Transverse colon (tissue), 4 donors: ENCODE results near the gene INSRR. TPM values are rescaled to one million over a fixed set of nuclear protein-coding genes. Genes with fewer than 3 reads are reported as not detected.

Source experiments
- DNase-seq: peaks from one replicate; pipeline ENCODE4 v3.0.0-alpha.2; 2019
- H3K27ac ChIP-seq, 4 donors: fragments of 200-600 bp; sonication (generic); 2 replicates each; pipeline ENCODE4 v1.5.1; 2016 to 2018; ENCODE audit warnings: inconsistent platforms in 4 of 4
- H3K27me3 ChIP-seq: fragments of 200-600 bp; sonication (generic); 2 replicates; pipeline ENCODE4 v1.5.1; 2017; ENCODE audit warnings: inconsistent platforms
- H3K36me3 ChIP-seq, 4 donors: fragments of 200-600 bp; sonication (generic); 2 replicates each; pipeline ENCODE4 v1.5.1; 2017 to 2019; ENCODE audit warnings: inconsistent platforms in 4 of 4
- H3K4me1 ChIP-seq, 4 donors: fragments of 200-600 bp; sonication (generic); 2 replicates each; pipeline ENCODE4 v1.5.1; 2017 to 2020; ENCODE audit warnings: inconsistent platforms in 4 of 4
- H3K4me3 ChIP-seq, 4 donors: fragments of 200-600 bp; sonication (generic); 1 replicate in 1 of 4; 2 replicates in 3 of 4; pipeline versions ENCODE4 v1.5.1 to v1.6.1; 2017 to 2019; ENCODE audit warnings: inconsistent platforms in 4 of 4
- H3K9me3 ChIP-seq, 2 donors: fragments of 200-600 bp; sonication (generic); 2 replicates each; pipeline ENCODE4 v1.5.1; 2017 to 2019; ENCODE audit warnings: inconsistent platforms in 2 of 2
- EP300 ChIP-seq: sonication (generic); formaldehyde crosslinking; IDR thresholded peaks from one replicate; pipeline ENCODE4 v1.6.1; 2017; ENCODE audit warnings: antibody characterized with exemption, low read depth
- POLR2A ChIP-seq: fragments of 450-650 bp; IDR thresholded peaks from one replicate; pipeline ENCODE4 v1.6.1; 2016; ENCODE audit warnings: antibody characterized with exemption, mild to moderate bottlenecking, moderate library complexity
- POLR2AphosphoS5 ChIP-seq, 3 donors: sonication (generic); formaldehyde crosslinking; IDR thresholded peaks; one replicate each; pipeline ENCODE4 v1.6.1; 2016; ENCODE audit warnings: antibody characterized with exemption in 3 of 3
- WGBS, 2 donors: methylation state at CpG; one replicate each; pipeline ENCODE4 v1.1.5; 2018; ENCODE audit warnings: low coverage in 1 of 2; 5-methylcytosine and 5-hydroxymethylcytosine counted together
- in situ Hi-C, 4 donors: fragments of 200-750 bp; cut with MboI; loops; one replicate each; pipeline versions ENCODE4 v1.15.0 to v1.15.1; 2017; ENCODE audit warnings: low sequenced_read_pairs in 3 of 4, low pct_ligation_motif_present in 1 of 4, low pct_unique_long_range_greater_than_20kb in 1 of 4
- intact Hi-C: fragments of 100-400 bp; cut with DNase I; formaldehyde crosslinking; loops from one replicate; pipeline ENCODE4 v1.15.1; 2023; ENCODE audit warnings: low total_unique reads
- total RNA-seq, 4 donors: library from RNA; depleted of rRNA; stranded (reverse); fragments of >200 nt; gene quantifications; one replicate each; pipeline ENCODE4 v1.1.0, GENCODE V29; 2016
- TF ChIP-seq, protein P1 (sequence below), 5 experiments: fragments of 200-600 bp in 3 of 5; fragments of 450-650 bp in 2 of 5; sonication (generic) in 3 of 5; IDR thresholded peaks; 1 replicate in 2 of 5; 2 replicates in 3 of 5; pipeline ENCODE4 v1.5.1; 2016 to 2017; ENCODE audit warnings: antibody characterized with exemption in 5 of 5, inconsistent platforms in 3 of 5, mild to moderate bottlenecking in 2 of 5, moderate library complexity in 1 of 5

The INSRR gene
- total RNA-seq, 4 donors from 2014 or later: not detected

DNA sequence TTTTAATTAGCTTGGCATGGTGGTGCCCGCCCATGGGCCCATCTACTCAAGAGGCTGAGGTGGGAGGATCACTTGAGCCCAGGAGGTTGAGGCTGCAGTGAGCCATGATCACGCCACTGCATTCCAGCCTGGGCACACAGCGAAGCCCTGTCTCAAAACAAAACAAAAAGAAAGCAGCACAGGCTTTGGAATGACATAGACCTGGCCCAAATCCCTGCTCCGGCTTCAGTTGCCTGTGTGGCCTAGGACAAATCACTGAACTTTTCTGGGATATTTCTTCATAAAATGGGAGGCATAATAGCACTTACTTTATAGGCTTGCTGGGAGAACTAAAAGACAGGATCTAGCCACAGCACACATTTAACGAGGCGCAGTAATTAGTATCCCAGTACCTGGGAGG lies 37.0 kb upstream of the INSRR start:
- intact Hi-C loops (no loop called here), in situ Hi-C loops (no loop called here)
- peak overlapping the region; percentile 69 to 88 (median 71) for H3K27ac ChIP-seq
- TF ChIP-seq POLR2AphosphoS5 (IDR thresholded peaks at IDR 0.05): no peak
- TF ChIP-seq, protein P1, sequence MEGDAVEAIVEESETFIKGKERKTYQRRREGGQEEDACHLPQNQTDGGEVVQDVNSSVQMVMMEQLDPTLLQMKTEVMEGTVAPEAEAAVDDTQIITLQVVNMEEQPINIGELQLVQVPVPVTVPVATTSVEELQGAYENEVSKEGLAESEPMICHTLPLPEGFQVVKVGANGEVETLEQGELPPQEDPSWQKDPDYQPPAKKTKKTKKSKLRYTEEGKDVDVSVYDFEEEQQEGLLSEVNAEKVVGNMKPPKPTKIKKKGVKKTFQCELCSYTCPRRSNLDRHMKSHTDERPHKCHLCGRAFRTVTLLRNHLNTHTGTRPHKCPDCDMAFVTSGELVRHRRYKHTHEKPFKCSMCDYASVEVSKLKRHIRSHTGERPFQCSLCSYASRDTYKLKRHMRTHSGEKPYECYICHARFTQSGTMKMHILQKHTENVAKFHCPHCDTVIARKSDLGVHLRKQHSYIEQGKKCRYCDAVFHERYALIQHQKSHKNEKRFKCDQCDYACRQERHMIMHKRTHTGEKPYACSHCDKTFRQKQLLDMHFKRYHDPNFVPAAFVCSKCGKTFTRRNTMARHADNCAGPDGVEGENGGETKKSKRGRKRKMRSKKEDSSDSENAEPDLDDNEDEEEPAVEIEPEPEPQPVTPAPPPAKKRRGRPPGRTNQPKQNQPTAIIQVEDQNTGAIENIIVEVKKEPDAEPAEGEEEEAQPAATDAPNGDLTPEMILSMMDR (IDR thresholded peaks at IDR 0.05): no peak
- no peak for TF ChIP-seq EP300
- TF ChIP-seq POLR2A: no peak
- H3K36me3 ChIP-seq: no peaks in the 10 kb centered on the region
- H3K27me3 ChIP-seq: peaks cover 43% of the 10 kb centered on the region
- 86% methylated on average over 6 of the region's 6 CpGs; no CpG with 5 or more reads in 1 of the 2 donors for WGBS, 2 donors
- H3K4me3 ChIP-seq: no peak overlapping the region
- DNase-seq: no peak
- no peaks in the 10 kb centered on the region for H3K9me3 ChIP-seq
- H3K4me1 ChIP-seq: peaks cover 3 to 28% (median 16%) of the 10 kb centered on the region in 4 donors

DNA sequence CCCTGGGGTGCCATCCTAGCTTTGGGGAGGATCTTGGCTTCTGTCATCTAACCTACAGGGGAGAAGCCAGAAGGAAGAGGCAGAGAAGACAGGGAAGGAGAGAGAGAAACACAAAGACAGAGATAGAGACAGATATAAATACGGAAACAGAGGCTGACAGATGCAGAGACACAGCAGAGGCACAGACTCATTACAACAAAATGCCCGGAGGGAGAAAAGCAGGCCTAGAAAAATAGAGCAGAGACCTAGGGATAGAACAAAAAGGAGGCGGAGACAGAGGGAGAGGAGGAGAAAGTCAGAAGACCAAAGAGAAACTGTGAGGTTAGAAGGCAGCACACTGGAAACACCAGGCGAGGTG lies 36.5 kb upstream of the INSRR start:
- no peaks in the 10 kb centered on the region for H3K36me3 ChIP-seq
- intact Hi-C loops: no loop called here
- no peaks in the 10 kb centered on the region for H3K9me3 ChIP-seq
- TF ChIP-seq POLR2A (no peak), POLR2AphosphoS5 (IDR thresholded peaks at IDR 0.05) (no peak), EP300 (no peak)
- TF ChIP-seq, protein P1 (IDR thresholded peaks at IDR 0.05): no peak
- 71 to 73% methylated on average over 1 to 4 of the region's 4 CpGs for WGBS, 2 donors
- no peak for DNase-seq
- in situ Hi-C loops: no loop called here
- H3K4me3 ChIP-seq: no peak overlapping the region
- peaks cover 39% of the 10 kb centered on the region for H3K27me3 ChIP-seq
- peak overlapping the region; percentile 69 to 88 (median 71) for H3K27ac ChIP-seq
- H3K4me1 ChIP-seq: peaks cover 3 to 24% (median 16%) of the 10 kb centered on the region in 4 donors

DNA sequence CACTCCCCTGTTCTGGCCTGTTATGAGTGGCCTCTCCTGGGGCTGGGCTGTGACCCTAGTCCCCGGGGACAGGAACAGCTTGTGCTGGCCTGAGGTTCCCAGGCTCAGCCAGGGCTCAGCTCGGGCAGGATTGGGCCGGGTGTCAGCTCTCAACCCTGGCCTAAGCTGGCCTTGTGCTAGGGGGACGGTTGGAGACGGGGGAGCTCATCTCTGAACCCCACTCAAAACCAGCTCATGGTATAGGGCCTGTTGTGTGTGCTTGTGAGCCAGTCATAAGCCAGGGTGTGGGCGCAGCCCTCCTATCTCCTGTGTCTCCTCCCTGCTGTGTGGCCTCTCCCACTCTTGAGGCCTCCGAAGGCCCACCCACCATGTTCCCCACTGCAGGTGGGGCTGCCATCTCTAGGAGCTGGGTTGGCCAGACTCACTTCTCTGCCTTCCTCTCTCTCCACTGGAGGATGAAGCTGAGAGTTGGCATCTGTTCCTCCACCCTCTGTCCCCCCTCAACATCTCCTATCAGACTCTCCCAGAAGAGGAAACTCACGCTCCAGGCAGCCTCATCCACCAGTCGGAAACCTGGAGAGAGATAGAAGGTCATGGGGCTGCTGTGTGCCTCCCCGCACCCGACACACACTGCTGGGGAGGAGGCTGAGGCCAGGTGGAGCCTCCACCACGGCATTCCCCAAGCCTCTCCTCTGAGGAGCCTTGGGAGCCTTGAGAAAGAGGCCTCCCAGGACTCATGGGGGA lies 36.0 kb upstream of the INSRR start:
- TF ChIP-seq, protein P1 (IDR thresholded peaks at IDR 0.05): no peak
- TF ChIP-seq EP300: no peak
- in situ Hi-C loops (no loop called here), intact Hi-C loops (no loop called here)
- H3K27me3 ChIP-seq: peaks cover 39% of the 10 kb centered on the region
- peak overlapping the region; percentile 69 to 88 (median 71) for H3K27ac ChIP-seq
- 50 to 59% methylated on average over 1 to 12 of the region's 12 CpGs for WGBS, 2 donors
- no peaks in the 10 kb centered on the region for H3K36me3 ChIP-seq
- no peaks in the 10 kb centered on the region for H3K9me3 ChIP-seq
- DNase-seq: no peak
- H3K4me1 ChIP-seq: peaks cover 3 to 22% (median 16%) of the 10 kb centered on the region in 4 donors
- peak overlapping the region in 1 of 4 donors; percentile 36 for H3K4me3 ChIP-seq

DNA sequence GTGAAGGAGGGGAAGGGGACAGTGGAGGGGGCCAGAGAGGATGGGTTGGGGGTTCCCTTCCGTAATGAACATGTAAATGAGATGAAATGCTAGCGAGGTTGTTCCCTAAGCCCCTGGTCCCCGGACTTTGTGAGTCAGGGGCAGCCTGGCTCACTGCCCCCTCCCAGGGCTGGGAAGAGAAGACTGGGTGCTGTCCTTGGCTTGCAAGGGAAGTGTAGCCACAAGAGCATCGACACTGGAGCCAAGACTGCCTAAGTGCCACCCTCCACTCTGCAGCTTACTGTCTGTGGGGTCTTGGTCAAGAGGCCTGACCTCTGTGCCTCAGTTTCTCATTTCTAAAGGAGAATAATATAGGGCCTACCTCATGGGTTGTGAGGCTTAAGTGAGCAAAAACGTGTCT lies 35.1 kb upstream of the INSRR start:
- Histone ChIP-seq H3K9me3 (no peaks in the 10 kb centered on the region), H3K4me3 (peak overlapping the region in 3 of 4 donors; percentile 5 to 36 (median 25)), H3K27me3 (peaks cover 39% of the 10 kb centered on the region), H3K4me1 (peaks cover 3 to 17% (median 16%) of the 10 kb centered on the region in 4 donors), H3K27ac (peak overlapping the region; percentile 69 to 88 (median 71)), H3K36me3 (no peaks in the 10 kb centered on the region)
- DNase-seq: no peak
- no peak for TF ChIP-seq POLR2A
- TF ChIP-seq, protein P1 (IDR thresholded peaks at IDR 0.05): no peak
- no peak for TF ChIP-seq POLR2AphosphoS5 (IDR thresholded peaks at IDR 0.05)
- no peak for TF ChIP-seq EP300
- WGBS, 2 donors: 33% methylated on average over 5 of the region's 5 CpGs; no CpG with 5 or more reads in 1 of the 2 donors
- in situ Hi-C loops (no loop called here), intact Hi-C loops (no loop called here)
